ENCODE measurements around the gene IFNK. TPM values are rescaled to one million over a fixed set of nuclear protein-coding genes. Genes with fewer than 3 reads are reported as not detected.
"Not testable (repeated sequence)": the region's sequence is repeated elsewhere in the genome, so short reads cannot be mapped to it uniquely, and the experiment has no call there.

Gene IFNK
- total and polyA plus RNA-seq, 5 donors from 2014 or later, result not detected

DNA sequence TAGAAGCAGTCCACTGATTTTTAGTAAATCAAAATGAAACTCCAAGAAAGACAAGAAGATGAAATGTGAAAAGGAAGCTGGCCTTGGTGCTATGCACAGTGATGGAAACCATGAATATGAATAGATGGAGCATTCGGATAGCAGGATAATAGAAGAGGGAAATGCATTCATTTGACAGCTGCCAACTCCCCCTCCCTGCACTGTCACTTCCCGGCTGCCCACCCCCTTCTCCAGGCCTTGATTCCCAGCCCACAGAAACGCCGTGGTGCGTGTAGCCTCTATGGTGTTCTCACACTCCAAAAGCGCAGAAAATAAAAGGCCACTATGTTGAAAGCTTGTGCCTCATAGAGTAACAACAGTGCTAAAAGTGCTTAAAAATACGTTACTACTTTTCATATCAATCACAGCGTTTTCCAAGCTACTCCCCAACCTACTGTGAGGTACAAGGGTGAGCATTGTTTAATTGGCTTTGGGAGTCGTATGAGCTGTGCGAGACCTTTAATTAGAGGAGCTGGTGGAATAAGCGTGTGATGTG is 26.1 kb upstream of the IFNK start:
- H3K4me1 Mint-ChIP-seq, result peaks cover 0 to 2% (median 0%) of the 10 kb centered on the region in 4 donors
- H3K9me3 Mint-ChIP-seq, result peaks cover 0 to 7% (median 0%) of the 10 kb centered on the region in 7 donors
- no peak for ATAC-seq (ENCODE audit: low read depth in 2 of 2)
- Histone ChIP-seq H3K36me3 (ENCODE audit: control insufficient read depth, insufficient read depth, low read length) (no peaks in the 10 kb centered on the region), H3K4me1 (ENCODE audit: control insufficient read depth, insufficient read depth, low read length, poor library complexity, severe bottlenecking) (no peaks in the 10 kb centered on the region), H3K27me3 (ENCODE audit: control insufficient read depth, insufficient read depth, low read length) (no peaks in the 10 kb centered on the region), H3K27ac (ENCODE audit: insufficient read depth, low read length, poor library complexity, severe bottlenecking) (no peak overlapping the region), H3K4me3 (ENCODE audit: low read depth, low read length) (no peak overlapping the region), H3K9me3 (ENCODE audit: control insufficient read depth in 2 of 2, low read length in 2 of 2) (no peaks in the 10 kb centered on the region)
- H3K36me3 Mint-ChIP-seq, result no peaks in the 10 kb centered on the region
- no peak overlapping the region for H3K27ac Mint-ChIP-seq
- no peak overlapping the region for H3K4me3 Mint-ChIP-seq
- H3K27me3 Mint-ChIP-seq, result peaks cover 4% of the 10 kb centered on the region
- no peak for DNase-seq

DNA sequence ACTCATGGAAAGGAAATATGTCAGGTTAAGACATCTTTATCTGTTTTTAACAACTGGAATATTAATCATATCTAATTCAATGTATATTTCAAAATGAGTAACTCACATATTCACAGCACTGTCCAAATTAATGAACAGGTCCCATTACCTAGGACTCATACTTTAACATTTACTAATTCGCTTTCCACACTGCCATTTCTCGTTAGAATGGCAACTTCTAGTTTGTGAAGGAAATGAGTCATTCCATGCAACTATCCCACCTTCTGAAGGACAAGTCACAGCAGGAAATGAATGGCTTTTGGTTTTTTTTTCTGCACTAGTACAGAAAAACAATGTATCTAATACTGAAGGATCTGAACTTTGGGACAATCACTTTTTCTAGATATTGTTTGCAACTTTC is 24.6 kb upstream of the IFNK start:
- Histone ChIP-seq H3K36me3 (ENCODE audit: control insufficient read depth, insufficient read depth, low read length) (no peaks in the 10 kb centered on the region), H3K9me3 (ENCODE audit: control insufficient read depth in 2 of 2, low read length in 2 of 2) (no peaks in the 10 kb centered on the region), H3K4me3 (ENCODE audit: low read depth, low read length) (no peak overlapping the region), H3K27ac (ENCODE audit: insufficient read depth, low read length, poor library complexity, severe bottlenecking) (no peak overlapping the region), H3K27me3 (ENCODE audit: control insufficient read depth, insufficient read depth, low read length) (no peaks in the 10 kb centered on the region), H3K4me1 (ENCODE audit: control insufficient read depth, insufficient read depth, low read length, poor library complexity, severe bottlenecking) (no peaks in the 10 kb centered on the region)
- ATAC-seq (ENCODE audit: low read depth in 2 of 2) (no peak), DNase-seq (peak in 1 of 3 donors; percentile 36)
- Mint-ChIP-seq H3K27me3 (peaks cover 7% of the 10 kb centered on the region), H3K27ac (no peak overlapping the region), H3K4me1 (peaks cover 0 to 2% (median 0%) of the 10 kb centered on the region in 4 donors), H3K9me3 (peaks cover 0 to 7% (median 0%) of the 10 kb centered on the region in 7 donors), H3K36me3 (no peaks in the 10 kb centered on the region), H3K4me3 (no peak overlapping the region)

DNA sequence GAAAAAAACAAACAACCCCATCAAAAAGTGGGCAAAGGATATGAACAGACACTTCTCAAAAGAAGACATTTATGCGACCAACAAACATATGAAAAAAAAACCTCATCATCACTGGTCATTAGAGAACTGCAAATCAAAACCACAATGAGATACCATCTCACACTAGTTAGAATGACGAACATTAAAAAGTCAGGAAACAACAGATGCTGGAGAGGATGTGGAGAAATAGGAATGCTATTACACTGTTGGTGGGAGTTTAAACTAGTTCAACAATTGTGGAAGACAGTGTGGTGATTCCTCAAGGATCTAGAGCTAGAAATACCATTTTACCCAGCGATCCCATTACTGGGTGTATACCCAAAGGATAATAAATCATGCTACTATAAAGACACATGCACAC is 23.2 kb upstream of the IFNK start:
- ATAC-seq (ENCODE audit: low read depth in 2 of 2); H3K9me3 Mint-ChIP-seq; H3K27ac Mint-ChIP-seq; H3K4me3 Mint-ChIP-seq; H3K36me3 ChIP-seq (ENCODE audit: control insufficient read depth, insufficient read depth, low read length); H3K36me3 Mint-ChIP-seq; H3K4me3 ChIP-seq (ENCODE audit: low read depth, low read length); H3K4me1 Mint-ChIP-seq; DNase-seq; H3K27ac ChIP-seq (ENCODE audit: insufficient read depth, low read length, poor library complexity, severe bottlenecking); H3K4me1 ChIP-seq (ENCODE audit: control insufficient read depth, insufficient read depth, low read length, poor library complexity, severe bottlenecking); H3K9me3 ChIP-seq (ENCODE audit: control insufficient read depth in 2 of 2, low read length in 2 of 2); H3K27me3 ChIP-seq (ENCODE audit: control insufficient read depth, insufficient read depth, low read length): not testable (repeated sequence)
- peaks cover 11% of the 10 kb centered on the region for H3K27me3 Mint-ChIP-seq

DNA sequence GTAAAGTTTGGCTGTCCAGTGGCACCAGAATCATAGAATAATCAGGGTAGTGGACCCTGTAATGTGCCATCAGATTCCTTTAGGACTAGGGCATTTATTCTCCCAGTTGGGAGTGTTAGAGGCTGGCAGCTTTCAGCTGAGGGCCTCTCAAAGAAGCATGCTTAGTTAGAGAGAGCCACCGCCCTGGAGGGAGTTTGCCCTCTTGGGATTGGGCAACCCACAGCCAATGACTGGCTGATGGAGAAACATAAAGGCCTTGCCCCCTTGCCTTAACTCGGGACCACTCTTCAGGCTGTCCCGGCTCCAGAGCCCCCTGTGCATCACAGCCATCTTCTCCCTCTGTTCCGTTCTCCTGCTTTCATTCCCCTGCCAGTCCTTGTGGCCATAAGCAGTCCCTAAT is 20.5 kb upstream of the IFNK start:
- Histone ChIP-seq H3K4me3 (ENCODE audit: low read depth, low read length) (no peak overlapping the region), H3K9me3 (ENCODE audit: control insufficient read depth in 2 of 2, low read length in 2 of 2) (no peaks in the 10 kb centered on the region), H3K27ac (ENCODE audit: insufficient read depth, low read length, poor library complexity, severe bottlenecking) (no peak overlapping the region), H3K36me3 (ENCODE audit: control insufficient read depth, insufficient read depth, low read length) (no peaks in the 10 kb centered on the region), H3K27me3 (ENCODE audit: control insufficient read depth, insufficient read depth, low read length) (no peaks in the 10 kb centered on the region), H3K4me1 (ENCODE audit: control insufficient read depth, insufficient read depth, low read length, poor library complexity, severe bottlenecking) (no peaks in the 10 kb centered on the region)
- no peak for ATAC-seq (ENCODE audit: low read depth in 2 of 2)
- peaks cover 0 to 2% (median 0%) of the 10 kb centered on the region in 4 donors for H3K4me1 Mint-ChIP-seq
- no peaks in the 10 kb centered on the region for H3K36me3 Mint-ChIP-seq
- peaks cover 0 to 7% (median 2%) of the 10 kb centered on the region in 7 donors for H3K9me3 Mint-ChIP-seq
- H3K4me3 Mint-ChIP-seq, result no peak overlapping the region
- no peak overlapping the region for H3K27ac Mint-ChIP-seq
- peaks cover 8% of the 10 kb centered on the region for H3K27me3 Mint-ChIP-seq
- no peak for DNase-seq

DNA sequence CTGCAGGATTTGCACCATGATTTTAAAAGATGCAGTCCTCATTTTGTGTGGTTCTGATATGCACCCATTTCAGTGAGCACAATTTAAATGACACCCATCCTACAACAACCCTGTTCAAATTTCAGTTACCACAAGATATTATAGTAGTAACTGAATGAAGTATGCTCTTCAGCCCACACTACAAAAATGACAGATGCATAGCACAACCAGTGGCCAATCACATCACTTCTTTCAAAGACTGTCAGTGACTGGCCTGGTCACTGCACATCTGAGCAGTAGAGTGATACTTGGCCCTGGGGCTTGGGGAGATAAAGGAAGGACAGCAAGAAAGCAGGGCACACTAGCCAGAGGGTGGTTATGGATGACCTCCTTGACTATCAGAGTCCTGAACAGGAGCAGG is 19.8 kb upstream of the IFNK start:
- Histone ChIP-seq H3K4me1 (ENCODE audit: control insufficient read depth, insufficient read depth, low read length, poor library complexity, severe bottlenecking) (no peaks in the 10 kb centered on the region), H3K27me3 (ENCODE audit: control insufficient read depth, insufficient read depth, low read length) (no peaks in the 10 kb centered on the region), H3K27ac (ENCODE audit: insufficient read depth, low read length, poor library complexity, severe bottlenecking) (no peak overlapping the region), H3K36me3 (ENCODE audit: control insufficient read depth, insufficient read depth, low read length) (no peaks in the 10 kb centered on the region), H3K9me3 (ENCODE audit: control insufficient read depth in 2 of 2, low read length in 2 of 2) (no peaks in the 10 kb centered on the region), H3K4me3 (ENCODE audit: low read depth, low read length) (no peak overlapping the region)
- DNase-seq (no peak), ATAC-seq (ENCODE audit: low read depth in 2 of 2) (no peak)
- Mint-ChIP-seq H3K27ac (no peak overlapping the region), H3K4me3 (no peak overlapping the region), H3K9me3 (peaks cover 0 to 7% (median 2%) of the 10 kb centered on the region in 7 donors), H3K4me1 (peaks cover 0 to 2% (median 0%) of the 10 kb centered on the region in 4 donors), H3K36me3 (no peaks in the 10 kb centered on the region), H3K27me3 (peaks cover 8% of the 10 kb centered on the region)

DNA sequence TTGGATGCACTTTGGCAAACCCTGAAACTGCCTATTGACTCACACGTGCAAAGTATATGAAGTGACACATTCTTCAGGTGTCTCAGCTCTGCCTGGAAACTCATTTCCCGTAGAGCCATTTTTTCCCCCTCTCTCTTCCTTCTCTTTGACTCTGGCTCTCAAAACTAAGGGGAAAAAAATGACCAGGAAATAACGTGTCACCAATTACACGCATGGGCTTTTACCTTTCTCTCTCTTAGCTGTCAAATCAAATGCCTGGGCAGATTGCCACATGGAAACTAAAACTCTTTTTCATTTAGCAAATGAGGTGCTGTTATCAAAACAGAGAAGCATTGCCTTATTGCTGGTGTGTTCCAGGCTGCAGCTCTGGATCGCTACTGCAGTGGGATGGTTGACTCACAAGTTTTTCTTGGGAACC is 18.3 kb upstream of the IFNK start:
- H3K4me3 ChIP-seq (ENCODE audit: low read depth, low read length), result no peak overlapping the region
- Mint-ChIP-seq H3K4me1 (peaks cover 0 to 2% (median 0%) of the 10 kb centered on the region in 4 donors), H3K27me3 (peaks cover 8% of the 10 kb centered on the region), H3K27ac (no peak overlapping the region), H3K9me3 (peaks cover 0 to 6% (median 2%) of the 10 kb centered on the region in 7 donors), H3K36me3 (no peaks in the 10 kb centered on the region), H3K4me3 (no peak overlapping the region)
- H3K4me1 ChIP-seq (ENCODE audit: control insufficient read depth, insufficient read depth, low read length, poor library complexity, severe bottlenecking), result no peaks in the 10 kb centered on the region
- H3K9me3 ChIP-seq (ENCODE audit: control insufficient read depth in 2 of 2, low read length in 2 of 2), result no peaks in the 10 kb centered on the region
- DNase-seq (no peak), ATAC-seq (ENCODE audit: low read depth in 2 of 2) (no peak)
- no peaks in the 10 kb centered on the region for H3K36me3 ChIP-seq (ENCODE audit: control insufficient read depth, insufficient read depth, low read length)
- H3K27me3 ChIP-seq (ENCODE audit: control insufficient read depth, insufficient read depth, low read length), result no peaks in the 10 kb centered on the region
- H3K27ac ChIP-seq (ENCODE audit: insufficient read depth, low read length, poor library complexity, severe bottlenecking), result no peak overlapping the region

DNA sequence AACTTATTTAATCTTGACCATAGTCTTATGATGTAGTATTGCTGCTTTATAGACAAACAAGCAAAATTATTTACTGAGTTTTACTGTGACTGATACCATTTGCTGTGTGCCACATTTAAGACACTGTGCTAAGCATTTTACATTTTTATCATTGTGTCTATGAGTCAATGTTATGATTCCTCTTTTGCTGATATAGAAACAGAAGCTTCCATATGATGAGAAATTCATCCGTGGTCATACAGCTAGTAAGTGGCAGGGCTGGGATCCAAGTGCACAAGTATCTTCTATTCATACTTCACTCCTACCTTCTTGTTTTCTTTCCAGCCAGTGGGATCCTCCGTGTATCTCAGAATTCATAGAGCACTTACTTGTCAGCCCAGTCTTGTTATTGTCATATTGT is 17.1 kb upstream of the IFNK start:
- H3K27me3 Mint-ChIP-seq, result peaks cover 8% of the 10 kb centered on the region
- DNase-seq (no peak), ATAC-seq (ENCODE audit: low read depth in 2 of 2) (no peak)
- Histone ChIP-seq H3K27ac (ENCODE audit: insufficient read depth, low read length, poor library complexity, severe bottlenecking) (no peak overlapping the region), H3K9me3 (ENCODE audit: control insufficient read depth in 2 of 2, low read length in 2 of 2) (no peaks in the 10 kb centered on the region), H3K36me3 (ENCODE audit: control insufficient read depth, insufficient read depth, low read length) (no peaks in the 10 kb centered on the region), H3K27me3 (ENCODE audit: control insufficient read depth, insufficient read depth, low read length) (no peaks in the 10 kb centered on the region), H3K4me3 (ENCODE audit: low read depth, low read length) (no peak overlapping the region), H3K4me1 (ENCODE audit: control insufficient read depth, insufficient read depth, low read length, poor library complexity, severe bottlenecking) (no peaks in the 10 kb centered on the region)
- no peaks in the 10 kb centered on the region for H3K4me1 Mint-ChIP-seq
- peaks cover 0 to 3% (median 0%) of the 10 kb centered on the region in 7 donors for H3K9me3 Mint-ChIP-seq
- H3K4me3 Mint-ChIP-seq, result no peak overlapping the region
- H3K27ac Mint-ChIP-seq, result no peak overlapping the region
- H3K36me3 Mint-ChIP-seq, result no peaks in the 10 kb centered on the region

DNA sequence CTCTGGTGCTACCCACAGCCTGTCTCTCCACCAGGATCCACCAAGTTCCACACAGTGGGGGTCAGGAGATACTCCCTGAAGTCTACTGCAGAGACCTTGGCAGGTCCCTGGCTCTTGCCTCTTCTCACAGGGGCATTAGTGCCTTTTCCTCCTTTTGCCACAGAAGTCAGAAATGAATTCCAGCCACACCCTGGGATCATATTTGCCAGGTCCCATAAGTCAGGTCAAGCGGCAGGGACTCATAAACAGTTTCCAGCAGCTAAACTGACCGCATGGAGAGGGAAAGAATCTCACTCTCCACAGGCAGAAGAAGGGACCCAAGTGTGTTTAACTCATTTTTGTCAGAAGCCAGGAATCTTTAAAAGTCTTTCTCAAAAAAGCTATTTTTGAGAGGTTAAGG is 13.3 kb upstream of the IFNK start:
- Histone ChIP-seq H3K27me3 (ENCODE audit: control insufficient read depth, insufficient read depth, low read length) (no peaks in the 10 kb centered on the region), H3K36me3 (ENCODE audit: control insufficient read depth, insufficient read depth, low read length) (no peaks in the 10 kb centered on the region), H3K27ac (ENCODE audit: insufficient read depth, low read length, poor library complexity, severe bottlenecking) (no peak overlapping the region), H3K4me1 (ENCODE audit: control insufficient read depth, insufficient read depth, low read length, poor library complexity, severe bottlenecking) (no peaks in the 10 kb centered on the region), H3K4me3 (ENCODE audit: low read depth, low read length) (no peak overlapping the region), H3K9me3 (ENCODE audit: control insufficient read depth in 2 of 2, low read length in 2 of 2) (no peaks in the 10 kb centered on the region)
- no peak overlapping the region for H3K4me3 Mint-ChIP-seq
- H3K9me3 Mint-ChIP-seq, result peaks cover 0 to 3% (median 0%) of the 10 kb centered on the region in 7 donors
- no peaks in the 10 kb centered on the region for H3K36me3 Mint-ChIP-seq
- DNase-seq, result no peak
- no peak for ATAC-seq (ENCODE audit: low read depth in 2 of 2)
- H3K4me1 Mint-ChIP-seq, result no peaks in the 10 kb centered on the region
- peaks cover 2% of the 10 kb centered on the region for H3K27me3 Mint-ChIP-seq
- no peak overlapping the region for H3K27ac Mint-ChIP-seq

Data from CD4-positive, CD25-positive, alpha-beta regulatory T cell (primary cell).